HG03139 (cell line): ENCODE measurements around the gene PTPDC1.

Source experiments
- ATAC-seq: cut with Tn5 transposase; IDR thresholded peaks from one replicate; pipeline ENCODE4 v1.9.1; 2021; ENCODE audit not compliant: unreplicated experiment

PTPDC1 gene, protein sequence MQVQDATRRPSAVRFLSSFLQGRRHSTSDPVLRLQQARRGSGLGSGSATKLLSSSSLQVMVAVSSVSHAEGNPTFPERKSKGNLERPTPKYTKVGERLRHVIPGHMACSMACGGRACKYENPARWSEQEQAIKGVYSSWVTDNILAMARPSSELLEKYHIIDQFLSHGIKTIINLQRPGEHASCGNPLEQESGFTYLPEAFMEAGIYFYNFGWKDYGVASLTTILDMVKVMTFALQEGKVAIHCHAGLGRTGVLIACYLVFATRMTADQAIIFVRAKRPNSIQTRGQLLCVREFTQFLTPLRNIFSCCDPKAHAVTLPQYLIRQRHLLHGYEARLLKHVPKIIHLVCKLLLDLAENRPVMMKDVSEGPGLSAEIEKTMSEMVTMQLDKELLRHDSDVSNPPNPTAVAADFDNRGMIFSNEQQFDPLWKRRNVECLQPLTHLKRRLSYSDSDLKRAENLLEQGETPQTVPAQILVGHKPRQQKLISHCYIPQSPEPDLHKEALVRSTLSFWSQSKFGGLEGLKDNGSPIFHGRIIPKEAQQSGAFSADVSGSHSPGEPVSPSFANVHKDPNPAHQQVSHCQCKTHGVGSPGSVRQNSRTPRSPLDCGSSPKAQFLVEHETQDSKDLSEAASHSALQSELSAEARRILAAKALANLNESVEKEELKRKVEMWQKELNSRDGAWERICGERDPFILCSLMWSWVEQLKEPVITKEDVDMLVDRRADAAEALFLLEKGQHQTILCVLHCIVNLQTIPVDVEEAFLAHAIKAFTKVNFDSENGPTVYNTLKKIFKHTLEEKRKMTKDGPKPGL

GRCh38 chr9:94084314-94084713 is at the start of gene PTPDC1:
Gene PTPDC1, plus strand, starts transcription at chr9:94084464. Its CDS starts 67 bp downstream, at chr9:94084531.
- no peak for ATAC-seq

DNA sequence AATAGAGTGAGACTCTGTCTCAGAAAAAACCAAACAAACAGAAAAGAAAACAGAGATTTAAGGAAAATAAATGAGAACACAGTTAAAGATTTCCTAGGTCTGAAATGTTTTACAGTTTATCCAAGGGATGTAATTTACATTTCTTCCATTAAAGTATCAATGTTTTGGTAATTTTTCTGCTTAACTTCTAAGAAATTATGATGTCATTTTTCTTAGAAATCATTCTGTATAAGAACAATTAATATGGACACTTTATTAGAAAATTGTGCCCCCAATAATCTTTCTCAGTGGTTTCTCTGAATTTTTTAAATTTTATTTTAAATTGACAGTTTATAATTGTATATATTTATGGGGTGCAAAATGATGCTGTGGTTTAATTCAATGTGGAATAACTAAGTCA is 49.8 kb upstream of the PTPDC1 start:
- no peak for ATAC-seq

- no peak for ATAC-seq
These were observed 44.5 kb upstream of the PTPDC1 start for GRCh38 chr9:94039786-94040185.

DNA sequence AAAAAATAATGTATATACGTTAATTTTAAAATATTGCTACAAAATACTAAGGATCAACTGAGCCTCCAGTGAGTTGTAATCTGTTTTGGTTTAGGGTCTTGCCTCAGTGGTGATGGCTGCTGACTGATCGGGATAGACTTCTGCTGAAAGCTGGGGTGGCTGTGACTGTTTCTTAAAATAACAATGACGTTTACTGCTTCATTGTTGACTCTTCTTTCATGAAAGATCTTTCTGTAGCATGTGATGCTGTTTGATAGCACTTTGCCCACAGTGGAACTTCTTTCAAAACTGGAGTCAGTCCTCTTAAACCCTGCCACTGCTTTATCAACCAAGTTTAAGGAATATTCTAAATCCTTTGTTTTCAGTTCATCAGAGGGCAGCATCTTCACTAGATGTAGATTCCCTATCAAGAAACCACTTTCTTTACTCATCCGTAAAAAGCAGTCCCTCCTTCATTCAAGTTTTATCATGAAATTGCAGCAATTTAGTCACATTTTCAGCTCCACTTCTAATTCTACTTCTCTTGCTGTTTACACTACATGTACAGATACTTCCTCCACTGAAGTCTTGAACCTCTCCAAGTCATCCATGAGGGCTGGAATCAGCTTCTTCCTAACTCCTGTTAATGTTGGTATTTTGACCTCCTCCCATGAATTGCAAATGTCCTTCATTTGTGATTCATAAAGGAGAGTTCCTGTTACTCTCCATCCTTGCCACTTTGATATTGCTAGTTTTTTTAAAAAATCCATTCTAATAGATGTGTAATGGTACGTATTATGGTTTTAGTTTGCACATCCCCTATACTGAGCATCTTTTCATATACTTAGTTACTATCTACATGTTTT is 41.5 kb upstream of the PTPDC1 start:
- ATAC-seq: no peak

DNA sequence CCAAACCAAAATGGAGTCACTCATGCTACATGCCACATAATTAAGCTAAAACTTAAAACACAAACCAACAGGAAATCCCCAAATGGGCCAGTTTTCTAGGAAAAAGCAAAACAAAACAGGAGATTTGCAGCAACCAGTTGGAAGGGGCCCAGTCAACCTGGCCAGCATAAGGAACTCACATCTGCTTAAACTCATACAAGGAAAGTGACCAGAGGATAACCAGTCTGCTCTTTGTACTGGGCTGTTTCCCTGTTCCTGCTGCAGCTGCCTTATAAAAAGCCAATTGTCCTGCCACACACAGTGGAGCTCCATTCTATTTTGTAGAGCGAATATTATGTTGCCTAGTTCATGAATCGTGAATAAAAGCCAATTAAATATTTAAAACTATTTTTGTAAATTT is 29.5 kb upstream of the PTPDC1 start:
- ATAC-seq: no peak

DNA sequence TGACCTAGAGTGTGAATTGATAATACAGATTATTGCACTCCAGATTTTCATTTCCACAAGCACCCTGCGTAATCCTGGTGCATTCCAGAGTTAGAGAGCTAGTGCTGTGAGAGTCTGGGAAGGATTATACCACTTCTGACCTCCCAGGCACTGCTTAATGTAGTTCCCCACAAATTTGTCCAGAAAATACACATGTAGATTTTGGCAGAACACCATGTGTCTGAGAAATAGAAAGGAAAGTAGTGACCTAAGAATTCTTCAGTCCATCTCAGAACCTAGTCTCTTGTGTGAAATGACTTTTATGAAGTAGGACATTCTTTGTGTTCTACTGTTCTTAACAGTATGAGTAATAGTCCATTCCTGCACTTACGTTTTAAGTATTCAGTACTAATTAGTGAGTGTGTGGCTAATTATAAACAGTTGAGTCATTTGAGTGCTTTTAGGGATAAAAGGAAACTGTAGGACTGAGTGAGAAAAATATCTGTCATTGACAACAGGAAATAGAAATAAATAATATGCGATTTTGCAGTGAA is 27.8 kb upstream of the PTPDC1 start:
- ATAC-seq: no peak

DNA sequence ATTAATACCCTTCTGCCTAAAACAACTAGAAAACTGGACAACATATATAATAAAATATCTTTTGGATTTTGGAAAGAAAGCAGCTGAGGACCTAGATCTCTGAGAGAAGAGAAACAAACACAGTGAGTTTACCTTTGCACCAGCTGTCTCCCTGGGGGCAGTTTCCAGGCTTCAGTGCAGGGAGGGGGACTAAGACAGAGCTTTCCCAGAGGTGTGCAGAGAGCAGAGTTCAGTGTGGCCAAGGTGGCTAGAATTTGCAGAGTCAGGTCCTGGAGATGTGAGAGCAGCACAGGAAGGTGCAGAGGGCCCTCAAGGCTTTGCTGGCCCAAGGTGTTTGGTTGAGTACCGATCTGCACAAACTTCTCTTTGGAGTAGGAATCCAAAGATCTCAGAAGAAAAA is 26.3 kb upstream of the PTPDC1 start:
- no peak for ATAC-seq

GRCh38 chr9:94061864-94062263 is 22.4 kb upstream of the PTPDC1 start:
- ATAC-seq: no peak

- no peak for ATAC-seq
These were observed 18.7 kb upstream of the PTPDC1 start for GRCh38 chr9:94065535-94065961.

GRCh38 chr9:94068257-94068656 is 16.0 kb upstream of the PTPDC1 start:
- ATAC-seq: no peak

GRCh38 chr9:94076557-94076956 is 7.7 kb upstream of the PTPDC1 start:
- no peak for ATAC-seq

DNA sequence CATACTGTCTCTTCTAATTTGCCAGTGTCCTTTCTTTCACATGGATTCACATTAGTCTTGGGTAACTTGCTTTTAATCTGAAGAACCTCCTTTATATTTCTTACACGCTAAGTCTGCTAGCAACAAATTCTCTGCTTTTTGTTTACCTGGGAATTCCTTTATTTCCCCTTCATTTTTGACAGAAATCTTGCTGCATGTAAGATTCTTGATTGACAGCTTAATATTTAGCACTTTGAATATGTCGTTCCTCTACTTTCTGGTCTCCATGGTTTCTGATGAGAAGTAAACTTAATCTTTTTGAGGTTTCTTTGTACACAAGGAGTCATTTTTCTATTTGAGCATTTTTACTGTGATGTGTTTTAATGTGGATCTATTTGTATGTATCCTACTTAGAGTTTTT is 6.2 kb upstream of the PTPDC1 start:
- ATAC-seq: no peak

DNA sequence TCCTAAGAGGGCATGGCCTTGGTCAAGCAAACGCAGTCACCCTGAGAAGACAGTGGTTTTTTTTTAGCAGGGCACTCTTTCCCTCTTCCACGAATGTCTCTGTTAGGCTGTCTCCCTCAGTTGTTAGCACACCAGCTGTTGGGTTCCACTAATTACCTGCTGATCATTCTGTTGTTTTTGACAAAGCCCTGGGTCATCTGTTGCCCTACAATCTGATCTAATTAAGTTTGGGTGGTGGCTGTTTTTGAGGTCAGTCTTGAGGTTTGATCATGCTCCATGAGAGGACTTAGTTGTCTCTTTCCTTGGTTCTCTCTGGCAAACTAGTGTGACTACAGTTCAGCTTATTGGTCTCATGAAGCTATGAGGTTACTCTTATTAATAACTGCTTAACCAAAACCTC is 5.0 kb upstream of the PTPDC1 start:
- ATAC-seq: no peak

DNA sequence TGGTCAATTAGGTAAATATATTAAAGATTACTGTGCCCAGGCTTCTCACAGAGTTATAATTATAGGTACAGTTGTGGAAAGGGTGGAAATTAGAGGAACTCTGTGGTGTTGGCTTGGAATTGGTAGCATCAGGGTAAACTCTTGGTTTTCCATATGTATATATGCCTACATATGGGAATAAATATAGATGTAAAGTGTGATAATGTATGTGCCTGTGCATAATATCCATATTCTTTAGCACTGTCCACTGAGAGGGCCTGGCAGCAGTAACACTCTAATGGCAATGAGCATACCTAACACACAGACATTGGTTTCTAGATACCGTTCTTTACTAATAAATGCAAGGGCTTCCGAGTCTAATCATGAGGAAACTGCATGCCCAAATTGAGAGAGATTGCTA is 4.0 kb upstream of the PTPDC1 start:
- no peak for ATAC-seq

- no peak for ATAC-seq
These were observed 2.8 kb upstream of the PTPDC1 start for GRCh38 chr9:94081435-94081834.

GRCh38 chr9:94081864-94082463 is 2.3 kb upstream of the PTPDC1 start:
- no peak for ATAC-seq

DNA sequence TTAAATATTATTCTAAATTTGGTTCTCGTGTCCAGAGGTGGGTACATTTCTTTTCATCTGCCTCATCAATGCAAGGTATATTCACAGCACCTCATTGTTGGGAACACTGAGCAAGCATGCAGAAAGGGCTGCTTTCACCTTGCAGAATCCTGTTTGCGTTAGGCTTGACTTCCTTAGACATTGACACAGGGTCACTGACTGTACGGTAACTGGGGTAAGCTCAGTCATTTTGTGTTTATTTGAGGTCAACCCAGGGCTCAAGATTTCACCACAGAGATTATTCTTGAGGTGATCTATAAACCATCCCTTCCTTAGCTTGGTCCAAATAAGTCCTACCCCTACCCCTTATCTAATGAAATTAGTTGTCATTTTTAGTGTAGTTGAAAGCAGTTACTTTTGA is 1.7 kb upstream of the PTPDC1 start:
- ATAC-seq: no peak

GRCh38 chr9:94082956-94083355 is 1.3 kb upstream of the PTPDC1 start:
- ATAC-seq: no peak

- no peak for ATAC-seq
These were observed 880 bp upstream of the PTPDC1 start for GRCh38 chr9:94083384-94083783.

DNA sequence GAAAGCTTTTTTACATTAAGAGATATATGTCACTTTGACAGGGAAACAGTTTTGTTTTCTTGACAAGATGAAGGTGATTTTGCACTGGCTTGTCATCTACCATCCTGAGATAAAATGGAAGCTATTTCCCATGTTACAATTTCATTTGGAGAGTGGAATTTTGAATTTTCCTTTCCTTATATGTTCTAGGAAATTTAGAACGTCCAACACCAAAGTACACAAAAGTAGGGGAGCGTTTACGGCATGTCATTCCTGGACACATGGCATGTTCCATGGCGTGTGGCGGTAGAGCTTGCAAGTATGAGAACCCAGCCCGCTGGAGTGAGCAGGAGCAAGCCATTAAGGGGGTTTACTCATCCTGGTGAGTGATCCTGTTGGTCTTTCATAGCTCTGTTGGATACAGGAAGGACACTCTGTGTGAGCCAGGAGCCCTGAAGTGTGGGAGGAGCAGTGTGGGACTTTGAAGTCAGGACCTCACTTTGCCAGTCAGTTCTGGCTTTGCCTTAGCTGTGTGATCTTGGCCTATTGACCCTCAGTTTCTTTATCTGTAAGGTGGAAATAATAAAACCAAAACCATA is 887 bp downstream of the PTPDC1 start:
- ATAC-seq: no peak
